ENCODE results near the gene GH2.

GH2 gene

DNA sequence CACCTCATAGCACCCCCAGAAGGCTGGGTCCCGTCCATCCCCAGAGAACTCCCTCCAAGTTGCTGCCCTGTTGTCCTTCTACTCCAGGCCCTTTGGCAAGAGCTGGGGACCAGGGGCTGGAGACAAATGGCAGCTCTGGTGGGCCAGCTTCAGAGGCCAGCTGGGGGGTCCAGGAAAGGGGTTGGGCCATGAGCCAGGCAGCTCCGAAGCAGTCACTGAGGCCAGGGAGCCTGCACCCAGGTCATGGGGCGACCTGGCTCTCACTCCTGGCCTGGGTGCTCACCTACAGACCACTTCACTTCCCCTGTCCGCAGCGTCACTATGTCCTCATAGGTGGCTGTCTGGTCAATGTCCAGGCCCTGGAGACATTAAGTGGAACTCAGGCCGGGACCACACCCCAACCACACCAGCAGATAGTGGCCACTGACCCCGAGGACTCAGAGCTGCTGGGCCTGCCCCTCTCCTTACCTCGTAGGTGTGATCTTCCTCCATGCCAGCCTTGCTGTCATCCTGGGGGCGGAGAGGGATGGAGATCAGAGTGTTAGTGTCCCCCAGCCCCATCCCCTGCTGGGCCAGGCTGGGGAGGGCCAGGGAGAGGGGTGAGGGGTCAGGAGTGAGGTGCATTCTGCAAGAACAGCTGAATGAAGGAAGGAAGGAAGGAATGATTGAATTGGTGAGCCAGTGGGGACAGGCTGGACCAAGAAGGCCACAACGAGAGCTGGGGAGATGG, 47.4 kb upstream of the GH2 start:
- no peaks in the 10 kb centered on the region for H3K4me1 ChIP-seq (ENCODE audit: control insufficient read depth, insufficient read depth, low read length)
- POLR2A ChIA-PET = no interaction called here
- no peak overlapping the region for H3K4me3 ChIP-seq (ENCODE audit: low read depth, low read length)
- TF ChIP-seq ZNF529 (tag by site-specific recombination; IDR thresholded peaks at IDR 0.05; ENCODE audit: insufficient replicate concordance) (no peak), SP2 (tag by site-specific recombination; IDR thresholded peaks at IDR 0.05) (no peak), ZNF426 (tag by site-specific recombination; IDR thresholded peaks at IDR 0.05) (no peak), ZNF548 (tag by site-specific recombination; IDR thresholded peaks at IDR 0.05) (no peak), OVOL3 (tag by site-specific recombination; IDR thresholded peaks at IDR 0.05) (no peak), ZNF610 (tag by site-specific recombination; IDR thresholded peaks at IDR 0.05; ENCODE audit: borderline replicate concordance) (no peak), ZNF10 (tag by site-specific recombination; IDR thresholded peaks at IDR 0.05) (no peak), ZFP41 (tag by site-specific recombination; IDR thresholded peaks at IDR 0.05; ENCODE audit: borderline replicate concordance) (no peak), ZNF768 (tag by site-specific recombination; IDR thresholded peaks at IDR 0.05) (no peak), ZNF211 (tag by site-specific recombination; IDR thresholded peaks at IDR 0.05; ENCODE audit: low read depth) (no peak), ZBTB48 (tag by site-specific recombination; IDR thresholded peaks at IDR 0.05) (no peak), ZNF366 (tag by site-specific recombination; conservative IDR thresholded peaks at IDR 0.05) (no peak), ZXDB (tag by site-specific recombination; IDR thresholded peaks at IDR 0.05) (no peak), ZNF654 (tag by site-specific recombination; IDR thresholded peaks at IDR 0.05; ENCODE audit: low read depth) (no peak), BCL11A (tag by site-specific recombination; IDR thresholded peaks at IDR 0.05; ENCODE audit: low read depth) (no peak), ZNF266 (tag by site-specific recombination; IDR thresholded peaks at IDR 0.05; ENCODE audit: low read depth) (no peak)
- TF ChIP-seq, protein P1, sequence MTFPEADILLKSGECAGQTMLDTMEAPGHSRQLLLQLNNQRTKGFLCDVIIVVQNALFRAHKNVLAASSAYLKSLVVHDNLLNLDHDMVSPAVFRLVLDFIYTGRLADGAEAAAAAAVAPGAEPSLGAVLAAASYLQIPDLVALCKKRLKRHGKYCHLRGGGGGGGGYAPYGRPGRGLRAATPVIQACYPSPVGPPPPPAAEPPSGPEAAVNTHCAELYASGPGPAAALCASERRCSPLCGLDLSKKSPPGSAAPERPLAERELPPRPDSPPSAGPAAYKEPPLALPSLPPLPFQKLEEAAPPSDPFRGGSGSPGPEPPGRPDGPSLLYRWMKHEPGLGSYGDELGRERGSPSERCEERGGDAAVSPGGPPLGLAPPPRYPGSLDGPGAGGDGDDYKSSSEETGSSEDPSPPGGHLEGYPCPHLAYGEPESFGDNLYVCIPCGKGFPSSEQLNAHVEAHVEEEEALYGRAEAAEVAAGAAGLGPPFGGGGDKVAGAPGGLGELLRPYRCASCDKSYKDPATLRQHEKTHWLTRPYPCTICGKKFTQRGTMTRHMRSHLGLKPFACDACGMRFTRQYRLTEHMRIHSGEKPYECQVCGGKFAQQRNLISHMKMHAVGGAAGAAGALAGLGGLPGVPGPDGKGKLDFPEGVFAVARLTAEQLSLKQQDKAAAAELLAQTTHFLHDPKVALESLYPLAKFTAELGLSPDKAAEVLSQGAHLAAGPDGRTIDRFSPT (tag by site-specific recombination; IDR thresholded peaks at IDR 0.05) = no peak
- TF ChIP-seq, protein P2, sequence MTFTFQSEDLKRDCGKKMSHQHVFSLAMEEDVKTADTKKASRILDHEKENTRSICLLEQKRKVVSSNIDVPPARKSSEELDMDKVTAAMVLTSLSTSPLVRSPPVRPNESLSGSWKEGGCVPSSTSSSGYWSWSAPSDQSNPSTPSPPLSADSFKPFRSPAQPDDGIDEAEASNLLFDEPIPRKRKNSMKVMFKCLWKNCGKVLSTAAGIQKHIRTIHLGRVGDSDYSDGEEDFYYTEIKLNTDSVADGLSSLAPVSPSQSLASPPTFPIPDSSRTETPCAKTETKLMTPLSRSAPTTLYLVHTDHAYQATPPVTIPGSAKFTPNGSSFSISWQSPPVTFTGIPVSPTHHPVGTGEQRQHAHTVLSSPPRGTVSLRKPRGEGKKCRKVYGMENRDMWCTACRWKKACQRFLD (tag by site-specific recombination; IDR thresholded peaks at IDR 0.05) = no peak
- TF ChIP-seq, protein P3, sequence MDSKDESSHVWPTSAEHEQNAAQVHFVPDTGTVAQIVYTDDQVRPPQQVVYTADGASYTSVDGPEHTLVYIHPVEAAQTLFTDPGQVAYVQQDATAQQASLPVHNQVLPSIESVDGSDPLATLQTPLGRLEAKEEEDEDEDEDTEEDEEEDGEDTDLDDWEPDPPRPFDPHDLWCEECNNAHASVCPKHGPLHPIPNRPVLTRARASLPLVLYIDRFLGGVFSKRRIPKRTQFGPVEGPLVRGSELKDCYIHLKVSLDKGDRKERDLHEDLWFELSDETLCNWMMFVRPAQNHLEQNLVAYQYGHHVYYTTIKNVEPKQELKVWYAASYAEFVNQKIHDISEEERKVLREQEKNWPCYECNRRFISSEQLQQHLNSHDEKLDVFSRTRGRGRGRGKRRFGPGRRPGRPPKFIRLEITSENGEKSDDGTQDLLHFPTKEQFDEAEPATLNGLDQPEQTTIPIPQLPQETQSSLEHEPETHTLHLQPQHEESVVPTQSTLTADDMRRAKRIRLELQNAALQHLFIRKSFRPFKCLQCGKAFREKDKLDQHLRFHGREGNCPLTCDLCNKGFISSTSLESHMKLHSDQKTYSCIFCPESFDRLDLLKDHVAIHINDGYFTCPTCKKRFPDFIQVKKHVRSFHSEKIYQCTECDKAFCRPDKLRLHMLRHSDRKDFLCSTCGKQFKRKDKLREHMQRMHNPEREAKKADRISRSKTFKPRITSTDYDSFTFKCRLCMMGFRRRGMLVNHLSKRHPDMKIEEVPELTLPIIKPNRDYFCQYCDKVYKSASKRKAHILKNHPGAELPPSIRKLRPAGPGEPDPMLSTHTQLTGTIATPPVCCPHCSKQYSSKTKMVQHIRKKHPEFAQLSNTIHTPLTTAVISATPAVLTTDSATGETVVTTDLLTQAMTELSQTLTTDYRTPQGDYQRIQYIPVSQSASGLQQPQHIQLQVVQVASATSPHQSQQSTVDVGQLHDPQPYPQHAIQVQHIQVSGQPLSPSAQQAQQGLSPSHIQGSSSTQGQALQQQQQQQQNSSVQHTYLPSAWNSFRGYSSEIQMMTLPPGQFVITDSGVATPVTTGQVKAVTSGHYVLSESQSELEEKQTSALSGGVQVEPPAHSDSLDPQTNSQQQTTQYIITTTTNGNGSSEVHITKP (tag by site-specific recombination; IDR thresholded peaks at IDR 0.05) = no peak
- H3K36me3 ChIP-seq (ENCODE audit: control insufficient read depth in 2 of 2, insufficient read depth in 1 of 2, low read length in 2 of 2) = no peaks in the 10 kb centered on the region
- no peaks in the 10 kb centered on the region for H3K9me3 ChIP-seq (ENCODE audit: control insufficient read depth, insufficient read depth, low read depth, low read length)
- H3K27ac ChIP-seq (ENCODE audit: extremely low read depth, low read depth, low read length) = no peak overlapping the region
- CTCF ChIA-PET = interaction anchor here (1.2 to 3.0 kb wide), 4 partner anchors 9 to 96 kb away, joined by 3 to 17 read pairs (median 8); partner anchors contain the start of gene GH1
